OCI-LY3 (cell line): ENCODE data around the gene MGP.

Experiments used
- CTCF ChIP-seq: fragments of 200-600, 300-600 bp; sonication (generic); IDR thresholded peaks from 2 replicates; pipeline ENCODE4 v1.5.1; 2014; ENCODE audit warnings: antibody characterized with exemption, low read length, low read depth
- EZH2phosphoT487 ChIP-seq: fragments of 200-600 bp; shearing (Covaris generic); IDR thresholded peaks from 2 replicates; pipeline ENCODE4 v1.6.1; 2018; ENCODE audit warnings: antibody characterized with exemption, mixed run types, low read depth

- TF ChIP-seq CTCF, result no peak
- no peak for TF ChIP-seq EZH2phosphoT487
Measured at GRCh38 chr12:14874882-14875281, 10.8 kb downstream of the MGP start.
